GM04504 (cell line): Measurements from ENCODE around the gene TMEM151A.
A peak's percentile ranks its signal among the peaks of the same experiment; 100 is the strongest.

Source experiments
- DNase-seq: peaks from one replicate; pipeline ENCODE4 v3.0.0-alpha.2; 2012; ENCODE audit warnings: low read depth

Gene TMEM151A

GRCh38 chr11:66337103-66337899 is 45.6 kb downstream of the TMEM151A start:
- DNase-seq = no peak

- no peak for DNase-seq
These were observed 46.8 kb downstream of the TMEM151A start for GRCh38 chr11:66338276-66339161.

GRCh38 chr11:66339162-66339675 is 47.5 kb downstream of the TMEM151A start:
- no peak for DNase-seq

- no peak for DNase-seq
These were observed 48.2 kb downstream of the TMEM151A start for GRCh38 chr11:66339686-66340483.

- no peak for DNase-seq
These were observed 49.2 kb downstream of the TMEM151A start for GRCh38 chr11:66340596-66341501.

GRCh38 chr11:66341502-66342126 is 49.9 kb downstream of the TMEM151A start:
- DNase-seq = no peak

- no peak for DNase-seq
These were observed 51.5 kb downstream of the TMEM151A start for GRCh38 chr11:66343176-66343575.

GRCh38 chr11:66344550-66345315 is 53.0 kb downstream of the TMEM151A start, which contains the start of gene BRMS1:
BRMS1 (minus strand) TSS chr11:66345104; CDS start chr11:66342234, 2,870 bp downstream.
- peak; percentile 94 for DNase-seq

- no peak for DNase-seq
These were observed 53.6 kb downstream of the TMEM151A start for GRCh38 chr11:66345316-66345649.
